H1 (cell line): ENCODE data around the gene HOXC5. TPM values are rescaled to one million over a fixed set of nuclear protein-coding genes. Genes with fewer than 3 reads are reported as not detected.

Experiments
- CTCF ChIA-PET: fragments of 300-600 bp; sonication (Branson Sonifier 250); formaldehyde crosslinking; loops from one replicate; lab custom pipeline; 2021; ENCODE audit not compliant: partially characterized antibody; lab: Charles Lee
- POLR2A ChIA-PET: fragments of 300-600 bp; sonication (Branson Sonifier 250); formaldehyde crosslinking; loops from one replicate; lab custom pipeline; 2021; ENCODE audit warnings: inconsistent platforms; ENCODE audit not compliant: partially characterized antibody; lab: Charles Lee
- DNase-seq, 2 experiments: peaks; one replicate each; pipeline versions ENCODE4 v3.0.0 to v3.0.0-alpha.2; 2010 to 2022; ENCODE audit warnings: low spot score in 2 of 2, low read depth in 1 of 2, mixed read lengths in 1 of 2
- FAIRE-seq: peaks from 2 replicates; lab custom pipeline; 2011; peaks lifted over from hg19 to GRCh38; lab: Jason Lieb, UNC
- H2AFZ ChIP-seq: 2 replicates; pipeline ENCODE4 v1.8.1; 2012; ENCODE audit warnings: low read length, inconsistent platforms
- H2AK5ac ChIP-seq: 2 replicates; pipeline ENCODE4 v1.6.1; 2013; ENCODE audit warnings: low read depth, low read length
- H2BK120ac ChIP-seq: replicated peaks from 2 replicates; pipeline ENCODE3; 2013; ENCODE audit warnings: low read depth, low read length, inconsistent platforms
- H2BK12ac ChIP-seq: 2 replicates; pipeline ENCODE4 v1.6.1; 2013; ENCODE audit warnings: low read depth, low read length
- H2BK15ac ChIP-seq: 2 replicates; pipeline ENCODE4 v1.6.1; 2013; ENCODE audit warnings: low read length
- H2BK20ac ChIP-seq: 2 replicates; pipeline ENCODE4 v1.6.1; 2013; ENCODE audit warnings: low read length
- H2BK5ac ChIP-seq: 2 replicates; pipeline ENCODE4 v1.6.1; 2013; ENCODE audit warnings: low read depth, low read length
- H3K14ac ChIP-seq: 2 replicates; pipeline ENCODE4 v1.6.1; 2013; ENCODE audit warnings: inconsistent platforms; ENCODE audit not compliant: insufficient read length
- H3K18ac ChIP-seq: 2 replicates; pipeline ENCODE4 v1.6.1; 2013; ENCODE audit warnings: low read length; ENCODE audit errors: extremely low read depth
- H3K23ac ChIP-seq: 2 replicates; pipeline ENCODE4 v1.6.1; 2013; ENCODE audit warnings: inconsistent platforms; ENCODE audit not compliant: insufficient read length
- H3K23me2 ChIP-seq: 2 replicates; pipeline ENCODE4 v1.6.1; 2013; ENCODE audit warnings: low read depth, low read length
- H3K27ac ChIP-seq: 2 replicates; pipeline ENCODE4 v1.6.1; 2011; ENCODE audit warnings: low read depth, low read length, inconsistent platforms
- H3K27me3 ChIP-seq, 4 experiments: replicated peaks in 1 of 4; 1 replicate in 1 of 4; 2 replicates in 3 of 4; pipeline versions ENCODE4 v1.6.1 to v1.8.1; 2011 to 2013; ENCODE audit warnings: low read length in 3 of 4, mild to moderate bottlenecking in 3 of 4, inconsistent platforms in 2 of 4, mixed read lengths in 2 of 4, moderate library complexity in 1 of 4; ENCODE audit not compliant: control insufficient read depth in 3 of 4, insufficient read depth in 3 of 4; ENCODE audit errors: extremely low read depth in 1 of 4
- H3K36me3 ChIP-seq, 4 experiments: 2 replicates each; pipeline versions ENCODE4 v1.6.1 to v1.8.1; 2011 to 2013; ENCODE audit warnings: mild to moderate bottlenecking in 4 of 4, low read length in 3 of 4, moderate library complexity in 2 of 4, control low read depth in 1 of 4, inconsistent platforms in 1 of 4; ENCODE audit not compliant: insufficient read depth in 4 of 4, control insufficient read depth in 2 of 4
- H3K4ac ChIP-seq: replicated peaks from 2 replicates; pipeline ENCODE3; 2013; ENCODE audit warnings: low read length, low read depth, mixed read lengths, inconsistent platforms; ENCODE audit not compliant: insufficient read length
- H3K4me1 ChIP-seq, 4 experiments: replicated peaks in 1 of 4; 1 replicate in 1 of 4; 2 replicates in 3 of 4; pipeline versions ENCODE4 v1.6.1 to v1.8.1; 2011 to 2013; ENCODE audit warnings: low read length in 3 of 4, inconsistent platforms in 2 of 4, mixed read lengths in 1 of 4; ENCODE audit not compliant: insufficient read depth in 4 of 4, control insufficient read depth in 3 of 4
- H3K4me2 ChIP-seq, 2 experiments: 2 replicates each; pipeline versions ENCODE4 v1.6.1 to v1.8.1; 2011 to 2013; ENCODE audit warnings: low read depth in 2 of 2, low read length in 2 of 2, control low read depth in 1 of 2, inconsistent platforms in 1 of 2, mild to moderate bottlenecking in 1 of 2; ENCODE audit not compliant: insufficient read depth in 1 of 2
- H3K4me3 ChIP-seq, 4 experiments: fragments of 200-600, 300-600 bp in 1 of 4; sonication (generic), shearing (Covaris generic), sonication (Bioruptor Twin) in 1 of 4; 2 replicates each; pipeline versions ENCODE4 v1.5.1 to v1.8.1; 2011 to 2016; ENCODE audit warnings: low read length in 4 of 4, low read depth in 3 of 4, control low read depth in 2 of 4, inconsistent platforms in 2 of 4, mild to moderate bottlenecking in 2 of 4, mixed read lengths in 1 of 4, moderate library complexity in 1 of 4; ENCODE audit not compliant: insufficient read depth in 2 of 4; ENCODE audit errors: extremely low read depth in 1 of 4
- H3K56ac ChIP-seq: replicated peaks from 2 replicates; pipeline ENCODE3; 2013; ENCODE audit warnings: low read depth, mild to moderate bottlenecking, mixed read lengths, low read length, inconsistent platforms; ENCODE audit not compliant: insufficient read length
- H3K79me1 ChIP-seq: 2 replicates; pipeline ENCODE4 v1.6.1; 2013; ENCODE audit warnings: low read depth, low read length, control low read depth
- H3K79me2 ChIP-seq, 2 experiments: 2 replicates each; pipeline versions ENCODE4 v1.6.1 to v1.8.1; 2012 to 2013; ENCODE audit warnings: low read length in 2 of 2, mild to moderate bottlenecking in 2 of 2, inconsistent platforms in 1 of 2; ENCODE audit not compliant: insufficient read depth in 2 of 2, control insufficient read depth in 1 of 2
- H3K9ac ChIP-seq, 4 experiments: replicated peaks in 1 of 4; 1 replicate in 1 of 4; 2 replicates in 3 of 4; pipeline versions ENCODE4 v1.6.1 to v1.8.1; 2011 to 2013; ENCODE audit warnings: low read depth in 3 of 4, low read length in 3 of 4, control low read depth in 2 of 4, mild to moderate bottlenecking in 2 of 4, moderate library complexity in 2 of 4, inconsistent platforms in 1 of 4; ENCODE audit errors: extremely low read depth in 1 of 4
- H3K9me3 ChIP-seq, 2 experiments: 2 replicates each; pipeline versions ENCODE4 v1.6.1 to v1.8.1; 2012 to 2013; ENCODE audit warnings: mild to moderate bottlenecking in 2 of 2, moderate library complexity in 2 of 2, control low read depth in 1 of 2, inconsistent platforms in 1 of 2, low read depth in 1 of 2, low read length in 1 of 2, mixed read lengths in 1 of 2; ENCODE audit not compliant: insufficient read depth in 2 of 2
- H4K20me1 ChIP-seq, 2 experiments: replicated peaks in 1 of 2; 2 replicates each; pipeline versions ENCODE3 to v1.8.1; 2011 to 2013; ENCODE audit warnings: inconsistent platforms in 2 of 2, low read length in 2 of 2, mild to moderate bottlenecking in 1 of 2; ENCODE audit not compliant: insufficient read depth in 2 of 2, control insufficient read depth in 1 of 2
- H4K5ac ChIP-seq: 2 replicates; pipeline ENCODE4 v1.6.1; 2013; ENCODE audit warnings: low read length, low read depth, mixed read lengths, inconsistent platforms; ENCODE audit not compliant: insufficient read length
- H4K8ac ChIP-seq: 2 replicates; pipeline ENCODE4 v1.8.0; 2013; ENCODE audit warnings: mild to moderate bottlenecking, moderate library complexity, low read length, inconsistent platforms; ENCODE audit not compliant: insufficient read depth; ENCODE audit errors: extremely low read depth
- H4K91ac ChIP-seq: replicated peaks from 2 replicates; pipeline ENCODE3; 2013; ENCODE audit warnings: low read length, mixed read lengths, inconsistent platforms; ENCODE audit not compliant: insufficient read length
- ASH2L ChIP-seq: fragments of 200-600, 300-600 bp; sonication (generic); IDR thresholded peaks from one replicate; pipeline ENCODE4 v1.7.1; 2017; ENCODE audit warnings: low read length
- BACH1 ChIP-seq: IDR thresholded peaks from 2 replicates; pipeline ENCODE4 v1.6.1; 2012; ENCODE audit warnings: low read length, improper control_type of control experiment
- BRCA1 ChIP-seq: IDR thresholded peaks from 2 replicates; pipeline ENCODE4 v1.6.1; 2012; ENCODE audit warnings: low read depth, low read length, improper control_type of control experiment
- CBX8 ChIP-seq: fragments of 300-800, 300-1000 bp; sonication (generic); IDR thresholded peaks from 2 replicates; pipeline ENCODE4 v1.7.1; 2016; ENCODE audit warnings: low read depth, low read length, borderline replicate concordance
- RNF2 ChIP-seq: fragments of 200-900, 300-1000 bp; sonication (generic); IDR thresholded peaks from 2 replicates; pipeline ENCODE4 v1.7.1; 2016; ENCODE audit warnings: borderline replicate concordance, low read depth, mild to moderate bottlenecking, antibody characterized with exemption, low read length; ENCODE audit not compliant: poor library complexity, severe bottlenecking; ENCODE audit errors: missing control alignments
- WGBS, 2 experiments: shearing (Covaris generic) in 1 of 2; methylation state at CpG; one replicate each; pipeline versions ENCODE4 v1.1.6 to v1.1.7; 2013 to 2015; ENCODE audit warnings: low lambda C conversion rate in 2 of 2, mixed read lengths in 2 of 2, inconsistent platforms in 1 of 2, low coverage in 1 of 2, missing lambda C conversion rate in 1 of 2; ENCODE audit not compliant: insufficient replicate concordance in 2 of 2, insufficient coverage in 1 of 2, insufficient read length in 1 of 2; ENCODE audit errors: extremely low coverage in 1 of 2, missing lambda C conversion rate in 1 of 2; 5-methylcytosine and 5-hydroxymethylcytosine counted together
- polyA plus RNA-seq, 7 experiments: library from polyadenylated mRNA; depleted of rRNA in 3 of 7; stranded (reverse) in 5 of 7; unstranded in 2 of 7; fragments of >200 nt in 5 of 7; fragments of 200-250 nt in 2 of 7; gene quantifications; 1 replicate in 5 of 7; 2 replicates in 1 of 7; 4 replicates in 1 of 7; pipeline versions ENCODE4 v1.2.1 to v1.2.3, GENCODE V29; 2011 to 2013; ENCODE audit warnings: missing spikeins in 2 of 7, mixed read lengths in 2 of 7
- total RNA-seq: library from RNA; stranded (reverse); fragmentation: NEBNext Ultra II Directional; extraction: Animal tissue kit (Norgen Biotek cat#: 25700); gene quantifications from 2 replicates; pipeline ENCODE4 v1.2.1, GENCODE V29; 2021

Gene HOXC5
- total and polyA plus RNA-seq, 2 of the 8 experiments (the other 6 are each of a cell fraction or from before 2014, with no cell fraction given), result not detected

- Histone ChIP-seq H3K4me3 (no peak overlapping the region), H3K4ac (no peak overlapping the region), H4K20me1 (peaks cover 0 to 35% of the 10 kb centered on the region in 2 experiments), H3K56ac (no peak overlapping the region), H2AFZ (no peak overlapping the region), H3K23me2 (no peaks in the 10 kb centered on the region), H3K27ac (no peak overlapping the region), H2BK20ac (no peak overlapping the region), H3K27me3 (peaks cover 97 to 100% (median 100%) of the 10 kb centered on the region in 4 experiments), H3K79me2 (no peaks in the 10 kb centered on the region), H2BK5ac (no peak overlapping the region), H2AK5ac (no peak overlapping the region), H3K4me2 (no peak overlapping the region), H3K9ac (no peak overlapping the region), H4K8ac (no peak overlapping the region), H2BK12ac (no peak overlapping the region), H4K91ac (no peak overlapping the region), H4K5ac (no peak overlapping the region), H2BK120ac (no peak overlapping the region), H3K9me3 (no peaks in the 10 kb centered on the region), H3K36me3 (peaks cover 0 to 2% (median 0%) of the 10 kb centered on the region in 4 experiments; a peak in 1 of 8 replicates), H3K14ac (no peak overlapping the region), H2BK15ac (no peak overlapping the region), H3K23ac (no peak overlapping the region), H3K18ac (no peak overlapping the region; the same call in 1 of the 2 replicates), H3K79me1 (no peaks in the 10 kb centered on the region), H3K4me1 (peaks cover 0 to 4% (median 0%) of the 10 kb centered on the region in 4 experiments; a peak in 3 of 7 replicates)
- POLR2A ChIA-PET, result interaction anchor here (1.0 kb wide), 1 partner anchor 21 kb away, joined by 3 read pairs; no protein-coding TSS in a partner anchor
- WGBS, 2 experiments, result 13% methylated on average over 26 of the region's 26 CpGs; no CpG with 5 or more reads in 1 of the 2 experiments
- DNase-seq (no peak), FAIRE-seq (no peak)
- TF ChIP-seq CBX8 (peak; percentile 84; the same call in 1 of the 2 replicates), BACH1 (no peak), BRCA1 (no peak), RNF2 (peak; percentile 6), ASH2L (no peak)
- CTCF ChIA-PET, result interaction anchor here (0.6 to 11.3 kb wide), 25 partner anchors 9 to 374 kb away, joined by 3 to 172 read pairs (median 5); partner anchors contain the start of genes HOXC10, HOXC4, HOXC5 and HOXC6
Observed at GRCh38 chr12:54005531-54005852, 27.4 kb upstream of the HOXC5 start.
